A673 (cell line): ENCODE data around the gene MAST4.

Experiments used
- EZH2 ChIP-seq: fragments of 200-600 bp; sonication (generic); IDR thresholded peaks from 2 replicates; pipeline ENCODE4 v1.6.1; 2017; ENCODE audit warnings: borderline replicate concordance, low read depth, mild to moderate bottlenecking, mixed read lengths, antibody characterized with exemption, low read length; ENCODE audit not compliant: poor library complexity, severe bottlenecking
- TF ChIP-seq, protein P1 (sequence below): fragments of 300-800, 200-600 bp; sonication (generic); conservative IDR thresholded peaks from 2 replicates; pipeline ENCODE4 v1.5.1; 2017; ENCODE audit warnings: low read depth, mild to moderate bottlenecking, antibody characterized with exemption, low read length, moderate library complexity, mixed read lengths

DNA sequence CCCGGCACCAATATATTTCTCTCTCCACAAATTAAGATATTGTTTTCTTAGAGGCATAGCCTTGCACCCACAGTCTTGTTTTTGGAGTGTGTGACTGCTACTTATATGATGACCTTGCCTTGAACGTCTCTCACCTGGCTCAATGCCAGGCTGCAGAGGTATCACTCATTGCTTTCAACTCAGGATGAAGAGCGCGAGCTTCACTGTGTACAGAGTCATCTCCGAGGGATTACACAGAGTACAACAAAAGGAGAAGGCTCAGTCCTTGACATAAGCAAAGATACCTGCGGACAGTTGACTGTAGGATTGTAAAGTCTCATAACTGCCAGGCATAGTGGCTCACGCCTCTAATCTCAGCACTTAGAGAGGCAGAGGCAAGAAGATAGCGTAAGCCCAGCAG is 546.6 kb downstream of the MAST4 start:
- no peak for TF ChIP-seq EZH2
- TF ChIP-seq, protein P1, sequence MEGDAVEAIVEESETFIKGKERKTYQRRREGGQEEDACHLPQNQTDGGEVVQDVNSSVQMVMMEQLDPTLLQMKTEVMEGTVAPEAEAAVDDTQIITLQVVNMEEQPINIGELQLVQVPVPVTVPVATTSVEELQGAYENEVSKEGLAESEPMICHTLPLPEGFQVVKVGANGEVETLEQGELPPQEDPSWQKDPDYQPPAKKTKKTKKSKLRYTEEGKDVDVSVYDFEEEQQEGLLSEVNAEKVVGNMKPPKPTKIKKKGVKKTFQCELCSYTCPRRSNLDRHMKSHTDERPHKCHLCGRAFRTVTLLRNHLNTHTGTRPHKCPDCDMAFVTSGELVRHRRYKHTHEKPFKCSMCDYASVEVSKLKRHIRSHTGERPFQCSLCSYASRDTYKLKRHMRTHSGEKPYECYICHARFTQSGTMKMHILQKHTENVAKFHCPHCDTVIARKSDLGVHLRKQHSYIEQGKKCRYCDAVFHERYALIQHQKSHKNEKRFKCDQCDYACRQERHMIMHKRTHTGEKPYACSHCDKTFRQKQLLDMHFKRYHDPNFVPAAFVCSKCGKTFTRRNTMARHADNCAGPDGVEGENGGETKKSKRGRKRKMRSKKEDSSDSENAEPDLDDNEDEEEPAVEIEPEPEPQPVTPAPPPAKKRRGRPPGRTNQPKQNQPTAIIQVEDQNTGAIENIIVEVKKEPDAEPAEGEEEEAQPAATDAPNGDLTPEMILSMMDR, result no peak
